ENCODE data around the gene FIBP.

FIBP gene

DNA sequence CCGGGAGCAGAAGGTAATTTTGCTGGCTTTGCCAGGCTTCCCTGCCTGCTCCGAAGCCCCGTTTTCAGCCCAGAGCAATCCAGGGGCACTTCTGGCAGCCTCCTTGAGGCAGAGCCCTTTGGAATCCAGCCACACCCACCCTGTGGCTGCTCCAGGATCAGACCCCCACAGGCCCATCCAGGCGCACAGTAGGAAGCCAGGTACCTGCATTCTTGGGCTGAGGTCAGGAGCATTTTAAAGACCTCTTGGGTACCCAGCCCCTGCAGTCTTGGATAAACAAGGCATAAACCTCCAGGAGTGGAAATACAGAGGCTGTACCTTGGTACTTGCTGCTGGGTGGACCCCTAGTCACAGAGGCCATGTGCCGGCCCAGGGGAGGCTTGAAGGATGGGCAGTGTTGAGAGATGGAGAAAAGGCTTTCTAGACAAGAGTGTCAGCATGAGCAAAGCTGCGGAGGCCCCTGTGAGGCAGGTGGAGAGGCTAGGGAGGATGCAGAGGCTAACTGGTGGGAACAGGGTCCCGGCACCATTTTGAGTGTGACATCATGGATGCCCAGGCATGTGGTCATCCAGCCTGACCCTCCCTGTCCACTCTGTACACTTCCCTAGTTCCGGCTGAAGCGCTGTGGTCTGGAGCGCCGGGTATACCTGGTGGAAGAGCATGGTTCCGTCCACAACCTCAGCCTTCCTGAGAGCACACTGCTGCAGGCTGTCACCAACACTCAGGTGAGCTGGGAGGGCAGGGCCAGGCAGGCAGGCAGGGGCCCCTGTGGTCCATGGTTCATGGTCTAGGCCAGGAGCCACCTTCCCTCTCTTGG, 24.2 kb downstream of the FIBP start:
- Histone ChIP-seq H3K4me3 (no peak overlapping the region), H3K27ac (no peak overlapping the region)

DNA sequence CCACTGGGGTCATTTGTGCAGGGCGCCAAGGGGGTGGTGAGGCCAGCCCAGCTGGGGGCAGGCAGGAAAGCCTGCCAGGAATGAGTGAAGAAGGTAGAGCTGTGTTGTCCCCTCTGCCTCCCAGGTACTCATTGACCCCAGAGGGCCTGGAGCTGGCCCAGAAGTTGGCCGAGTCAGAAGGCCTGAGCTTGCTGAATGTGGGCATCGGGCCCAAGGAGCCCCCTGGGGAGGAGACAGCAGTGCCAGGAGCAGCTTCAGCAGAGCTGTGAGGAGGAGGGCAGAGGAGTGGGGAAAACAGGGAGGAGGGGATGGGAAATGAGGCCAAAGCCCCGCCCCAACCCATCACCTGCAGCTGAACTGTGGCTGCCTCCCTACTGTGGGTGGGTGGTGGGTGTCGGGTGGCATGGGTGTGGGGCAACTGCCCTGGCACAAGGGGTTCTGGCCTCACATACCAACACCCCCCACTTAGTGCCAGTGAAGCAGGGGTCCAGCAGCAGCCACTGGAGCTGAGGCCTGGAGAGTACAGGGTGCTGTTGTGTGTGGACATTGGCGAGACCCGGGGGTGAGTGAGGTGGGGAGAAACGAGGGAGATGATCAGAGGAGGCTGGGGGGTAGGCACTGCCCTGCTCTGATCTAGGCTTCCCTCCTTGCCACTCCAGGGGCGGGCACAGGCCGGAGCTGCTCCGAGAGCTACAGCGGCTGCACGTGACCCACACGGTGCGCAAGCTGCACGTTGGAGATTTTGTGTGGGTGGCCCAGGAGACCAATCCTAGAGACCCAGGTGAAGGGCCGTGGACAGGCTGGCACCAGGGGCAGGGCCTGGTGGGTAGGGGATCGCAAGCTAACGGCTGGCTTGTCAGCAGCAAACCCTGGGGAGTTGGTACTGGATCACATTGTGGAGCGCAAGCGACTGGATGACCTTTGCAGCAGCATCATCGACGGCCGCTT, 25.1 kb downstream of the FIBP start:
- Histone ChIP-seq H3K27ac (peak overlapping the region in 2 of 21 experiments; percentile 3 to 41), H3K4me3 (no peak overlapping the region)

DNA sequence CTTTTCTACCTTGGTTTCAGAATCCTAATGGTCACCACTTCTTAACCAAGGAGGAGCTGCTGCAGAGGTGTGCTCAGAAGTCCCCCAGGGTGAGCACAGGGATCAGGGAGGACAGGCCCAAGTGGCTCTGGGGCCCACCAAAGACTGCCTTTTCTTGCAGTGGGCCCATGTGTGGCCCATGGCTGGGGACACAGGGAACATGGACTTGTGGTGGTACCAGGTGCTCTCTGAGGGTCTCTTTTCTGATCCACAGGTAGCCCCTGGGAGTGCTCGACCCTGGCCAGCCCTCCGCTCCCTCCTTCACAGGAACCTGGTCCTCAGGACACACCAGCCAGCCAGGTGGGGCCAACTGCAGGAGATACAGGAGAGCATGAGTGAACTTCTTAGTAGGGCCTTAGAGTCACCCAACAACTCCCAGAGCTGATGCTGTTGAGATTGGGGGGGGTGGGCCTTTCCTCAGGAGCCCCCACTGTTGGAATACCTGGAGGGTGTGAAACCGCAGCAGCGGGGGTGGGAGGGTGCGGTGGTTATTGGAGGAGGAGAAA, 26.0 kb downstream of the FIBP start:
- peak overlapping the region in 6 of 21 experiments; percentile 14 to 93 (median 28) for H3K27ac ChIP-seq
- no peak overlapping the region for H3K4me3 ChIP-seq

DNA sequence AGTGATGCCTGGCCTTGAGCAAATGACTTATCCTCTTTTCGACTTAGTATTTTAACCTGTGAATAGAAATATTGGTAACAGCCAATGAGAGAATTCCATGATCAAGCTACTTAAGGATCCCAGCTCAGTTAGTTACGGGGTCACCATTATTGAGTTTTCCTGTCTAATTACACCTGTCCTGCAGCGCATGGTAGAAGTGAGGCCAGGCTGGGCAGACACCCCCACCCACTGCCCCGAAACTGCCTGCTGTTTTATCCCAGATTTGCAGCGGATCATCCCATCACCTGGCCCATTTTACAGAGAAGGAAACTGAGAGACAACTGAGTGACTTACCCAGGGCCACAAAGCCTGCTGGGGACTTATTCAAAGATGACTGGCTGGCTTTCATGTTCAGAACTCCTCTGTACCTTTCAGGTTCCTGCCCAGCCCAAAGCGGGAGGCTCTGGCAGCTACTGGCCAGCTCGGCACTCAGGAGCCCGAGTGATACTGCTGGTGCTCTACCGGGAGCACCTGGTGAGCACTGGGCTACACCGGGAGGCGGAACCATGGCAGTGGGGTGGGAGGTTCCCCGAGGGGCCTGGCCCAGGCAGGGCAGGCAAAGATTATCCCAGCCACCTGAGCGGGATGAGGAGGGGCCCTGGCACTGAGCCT, 26.6 kb downstream of the FIBP start:
- peak overlapping the region in 17 of 21 experiments; percentile 14 to 99 (median 96) for H3K27ac ChIP-seq
- H3K4me3 ChIP-seq, result peak overlapping the region; percentile 80 to 100 (median 98)

DNA sequence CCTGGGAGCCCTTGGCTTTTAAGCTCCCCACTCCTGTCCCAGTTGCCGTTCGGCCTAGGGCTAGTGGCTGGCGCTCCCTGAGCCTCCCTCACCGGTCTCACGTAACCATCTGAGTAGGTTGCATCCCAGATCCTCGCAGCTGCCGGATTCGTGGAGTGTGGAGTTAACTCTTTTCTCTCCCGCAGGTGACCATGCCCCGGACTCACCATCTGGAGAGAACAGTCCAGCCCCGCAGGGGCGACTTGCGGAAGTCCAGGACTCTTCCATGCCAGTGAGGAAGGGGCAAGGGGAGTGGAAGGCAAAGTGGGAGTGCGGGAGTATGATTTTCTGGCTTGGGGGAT, 27.1 kb downstream of the FIBP start:
- Histone ChIP-seq H3K27ac (peak overlapping the region; percentile 77 to 99 (median 96)), H3K4me3 (peak overlapping the region; percentile 80 to 100 (median 98))

DNA sequence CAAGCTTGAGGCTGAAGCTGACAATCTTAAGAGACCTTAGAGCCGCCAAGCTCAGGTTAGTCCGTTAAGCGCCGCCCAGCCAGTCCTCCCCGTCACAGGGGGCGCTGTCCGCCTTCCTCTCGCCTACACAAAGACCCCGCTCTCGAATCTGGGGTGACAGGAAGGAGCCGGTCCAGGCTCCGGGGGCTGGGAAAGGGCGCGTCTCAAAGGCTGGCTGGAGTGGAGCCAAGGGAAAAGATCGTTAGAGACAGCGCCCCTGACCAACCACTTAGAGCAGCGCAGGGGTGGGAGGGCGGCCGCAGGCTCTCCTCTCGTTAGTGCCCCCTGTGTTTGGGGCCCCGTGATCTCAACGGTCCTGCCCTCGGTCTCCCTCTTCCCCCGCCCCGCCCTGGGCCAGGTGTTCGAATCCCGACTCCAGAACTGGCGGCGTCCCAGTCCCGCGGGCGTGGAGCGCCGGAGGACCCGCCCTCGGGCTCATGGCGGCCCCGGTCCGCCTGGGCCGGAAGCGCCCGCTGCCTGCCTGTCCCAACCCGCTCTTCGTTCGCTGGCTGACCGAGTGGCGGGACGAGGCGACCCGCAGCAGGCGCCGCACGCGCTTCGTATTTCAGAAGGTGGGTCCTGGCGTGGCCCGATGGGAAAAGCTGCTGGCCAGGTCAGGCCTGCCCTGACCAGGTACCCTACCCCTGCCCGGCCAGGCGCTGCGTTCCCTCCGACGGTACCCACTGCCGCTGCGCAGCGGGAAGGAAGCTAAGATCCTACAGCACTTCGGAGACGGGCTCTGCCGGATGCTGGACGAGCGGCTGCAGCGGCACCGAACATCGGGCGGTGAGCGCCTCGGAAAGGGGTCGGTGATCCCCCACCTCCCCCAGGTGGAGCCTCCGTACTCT, 27.8 kb downstream of the FIBP start, which contains the start of gene MUS81:
Gene MUS81 (plus strand): TSS at position 156 of the 887 bp plus-strand sequence. CDS start 321 bp downstream, at position 477.
- Histone ChIP-seq H3K27ac (peak within 1 kb of the TSS; percentile 77 to 99 (median 96)), H3K4me3 (peak within 1 kb of the TSS; percentile 80 to 100 (median 98))

DNA sequence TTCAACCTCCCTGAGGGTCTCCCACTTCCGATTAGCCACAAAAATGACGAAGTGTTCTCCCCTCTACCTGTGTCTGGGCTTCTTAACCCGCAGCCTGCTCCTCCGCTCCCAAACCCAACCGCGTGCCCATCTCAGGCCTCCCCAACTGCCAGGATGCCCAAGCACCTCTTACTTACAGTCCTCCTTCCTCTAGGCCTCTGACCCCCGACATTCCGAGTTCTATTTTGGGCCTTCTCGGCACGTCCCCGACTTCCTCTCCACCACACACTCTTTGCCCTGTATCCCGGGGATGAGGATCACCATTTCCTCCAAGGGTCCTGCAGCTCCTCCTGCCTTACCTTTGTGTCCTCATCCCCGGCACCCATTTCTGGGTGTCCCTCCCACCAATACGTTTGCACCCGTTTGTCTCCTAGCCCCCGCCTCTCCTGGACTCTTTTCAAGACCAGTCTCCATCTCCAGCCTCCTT, 28.4 kb downstream of the FIBP start:
- H3K4me3 ChIP-seq, result peak overlapping the region; percentile 80 to 100 (median 98)
- H3K27ac ChIP-seq, result peak overlapping the region in 20 of 21 experiments; percentile 77 to 99 (median 96)

DNA sequence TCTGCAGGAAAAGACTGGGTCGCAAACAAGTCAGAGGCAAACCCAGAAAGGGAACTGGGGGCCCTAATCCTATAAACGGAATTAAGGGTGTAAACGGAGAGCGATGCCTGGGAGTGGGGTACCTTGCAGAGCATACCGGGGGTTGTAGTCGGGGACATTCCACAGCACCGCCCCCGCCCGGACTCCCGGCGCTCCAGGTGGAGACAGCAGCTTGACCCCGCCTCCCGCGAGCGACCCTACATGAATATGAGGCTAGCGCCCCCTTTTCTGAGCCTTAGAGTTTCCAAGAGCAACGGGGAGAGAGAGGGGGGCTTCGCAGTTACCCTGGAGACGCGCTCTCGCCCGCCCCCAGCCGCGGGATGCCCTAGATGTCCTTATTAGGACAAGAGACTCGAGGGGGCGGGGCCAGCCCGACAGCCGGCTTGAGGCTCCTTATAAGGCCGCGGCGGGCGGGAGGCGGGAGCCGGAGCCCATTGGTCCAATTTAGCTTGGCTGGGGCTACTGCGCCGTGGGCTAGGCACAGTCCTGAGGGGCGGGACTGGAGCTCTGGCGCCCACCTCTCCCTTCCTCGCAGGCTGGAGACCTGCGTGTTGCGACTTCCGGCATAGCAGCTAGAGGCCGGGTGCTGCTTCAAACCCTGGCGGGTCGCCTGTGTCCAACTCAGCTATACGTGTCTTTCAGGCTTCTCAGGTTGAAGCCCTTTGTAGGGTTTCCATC, 29.0 kb downstream of the FIBP start:
- Histone ChIP-seq H3K27ac (peak overlapping the region; percentile 57 to 99 (median 96)), H3K4me3 (peak overlapping the region; percentile 80 to 100 (median 98))

DNA sequence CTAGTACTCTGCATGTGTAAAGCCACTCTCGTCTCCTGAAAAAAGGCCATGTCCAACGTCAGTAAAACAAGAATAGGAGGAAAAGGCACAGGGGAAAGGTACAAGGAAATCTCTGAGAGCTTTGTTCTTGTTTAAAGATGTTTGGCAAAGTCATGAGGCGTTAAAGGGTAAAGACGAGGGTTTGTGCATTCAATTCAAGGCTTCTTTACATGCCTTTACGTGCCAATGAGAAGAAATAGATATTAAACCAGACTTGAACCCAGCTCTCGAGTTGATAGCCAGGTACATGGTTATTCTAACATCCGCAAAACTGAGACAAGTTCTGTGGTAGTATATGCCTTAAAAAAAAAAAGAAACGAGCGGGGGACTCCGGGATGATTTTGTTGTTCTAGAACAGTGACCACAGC, 29.6 kb downstream of the FIBP start:
- Histone ChIP-seq H3K27ac (peak overlapping the region; percentile 57 to 99 (median 96)), H3K4me3 (peak overlapping the region; percentile 80 to 100 (median 98))

DNA sequence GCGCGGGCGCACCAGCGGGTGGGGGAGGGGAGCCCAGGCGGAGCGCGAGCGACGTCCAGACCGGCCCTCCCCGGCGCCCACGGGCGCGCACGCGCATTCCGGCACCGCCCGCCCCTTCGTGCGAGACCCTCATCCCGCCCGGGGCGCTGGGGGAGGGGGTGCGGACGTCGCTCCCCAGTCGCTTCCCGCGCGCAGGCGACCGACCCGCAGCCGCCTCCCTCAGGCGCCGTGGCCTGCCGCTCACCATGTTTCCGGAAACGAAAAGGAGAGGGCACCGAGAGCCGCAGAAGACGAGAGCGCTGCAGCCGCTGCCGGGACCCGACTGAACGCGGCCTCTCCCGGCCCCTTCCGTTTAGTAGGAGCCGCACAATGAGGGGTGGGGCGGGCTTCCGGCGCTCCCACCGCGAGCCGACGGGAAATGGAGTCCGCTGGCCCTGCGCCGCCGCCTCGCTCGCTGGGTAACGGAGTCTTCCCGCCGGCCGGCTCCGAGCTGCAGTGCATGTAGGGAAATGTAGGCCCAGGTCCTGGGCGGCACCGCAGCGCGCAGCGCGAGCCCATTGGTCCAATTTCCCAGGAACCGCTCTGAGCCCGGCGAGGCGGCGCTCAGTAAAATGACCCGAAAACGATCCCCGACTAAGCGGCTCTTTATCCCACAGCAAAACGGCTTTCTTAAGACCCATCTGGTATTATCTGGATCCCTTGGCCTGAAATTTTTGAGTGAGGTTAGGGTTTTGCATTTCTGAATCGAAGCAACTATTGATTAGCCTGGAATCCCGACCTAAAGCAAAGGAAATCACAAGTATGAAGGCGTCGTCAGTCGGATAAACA, 30.2 kb downstream of the FIBP start, which contains the start of gene CFL1:
Gene CFL1 (minus strand): TSS at position 328 of the 828 bp plus-strand sequence. CDS start 81 bp downstream, at position 247.
- Histone ChIP-seq H3K27ac (peak within 1 kb of the TSS; percentile 89 to 99 (median 96)), H3K4me3 (peak within 1 kb of the TSS; percentile 80 to 100 (median 98))

DNA sequence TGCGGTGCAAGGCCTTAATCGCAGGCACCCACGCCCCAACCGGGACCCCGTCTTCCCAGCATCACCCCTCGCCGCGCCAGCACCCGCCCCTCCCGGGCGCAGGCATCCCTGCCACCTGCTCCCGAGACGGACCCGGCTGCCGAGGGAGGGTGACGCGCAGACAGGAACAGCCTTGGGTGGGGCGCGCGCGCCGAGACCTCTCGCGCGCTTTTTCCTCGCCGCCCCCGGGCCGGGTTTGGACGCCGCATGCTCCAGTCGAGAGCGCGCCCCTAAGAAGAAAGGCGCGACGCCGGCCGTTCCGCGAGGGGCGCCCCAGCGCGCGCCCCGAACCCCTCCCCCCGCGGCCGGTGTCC, 30.8 kb downstream of the FIBP start:
- Histone ChIP-seq H3K27ac (peak overlapping the region; percentile 89 to 99 (median 96)), H3K4me3 (peak overlapping the region; percentile 80 to 100 (median 98))

DNA sequence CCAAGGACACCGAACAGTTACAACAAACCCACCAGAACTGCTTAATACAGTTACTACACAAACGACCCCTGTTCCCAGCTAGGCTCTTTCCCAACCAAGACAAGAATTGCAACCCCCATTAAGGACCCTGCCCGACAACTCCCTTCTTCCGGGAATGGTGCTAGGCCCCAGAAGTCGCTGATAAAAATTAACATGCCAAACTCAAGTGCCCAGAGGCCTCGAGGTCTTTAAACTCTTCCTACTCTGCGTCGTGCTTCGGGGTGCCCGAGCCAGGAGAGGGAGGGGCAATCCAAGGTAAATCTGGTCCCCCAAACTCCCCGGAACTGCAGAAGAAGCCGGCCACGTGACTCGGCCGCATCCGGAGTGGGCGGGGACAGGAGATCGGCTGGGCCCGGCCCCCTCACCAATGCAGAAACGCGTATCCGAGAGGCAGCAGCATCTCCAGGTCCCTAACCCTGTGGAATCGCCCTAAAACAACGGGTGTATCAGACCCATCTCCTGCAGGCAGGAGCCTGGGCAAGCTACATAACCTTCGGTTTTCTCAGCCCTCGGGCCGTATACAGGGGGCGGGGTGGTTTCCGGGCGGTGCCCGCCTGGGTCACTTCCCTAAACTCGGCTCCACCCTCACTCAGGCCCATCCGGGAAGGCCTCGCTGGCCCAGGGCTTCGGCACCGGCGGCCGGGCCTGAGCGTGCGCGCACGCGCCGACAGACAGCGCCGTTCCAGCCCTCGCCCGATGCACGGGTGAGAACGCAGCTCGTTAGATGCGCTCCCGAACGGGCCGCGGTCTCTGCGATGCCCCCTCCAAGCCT, 31.4 kb downstream of the FIBP start:
- Histone ChIP-seq H3K4me3 (peak overlapping the region; percentile 80 to 100 (median 98)), H3K27ac (peak overlapping the region; percentile 89 to 99 (median 96))

DNA sequence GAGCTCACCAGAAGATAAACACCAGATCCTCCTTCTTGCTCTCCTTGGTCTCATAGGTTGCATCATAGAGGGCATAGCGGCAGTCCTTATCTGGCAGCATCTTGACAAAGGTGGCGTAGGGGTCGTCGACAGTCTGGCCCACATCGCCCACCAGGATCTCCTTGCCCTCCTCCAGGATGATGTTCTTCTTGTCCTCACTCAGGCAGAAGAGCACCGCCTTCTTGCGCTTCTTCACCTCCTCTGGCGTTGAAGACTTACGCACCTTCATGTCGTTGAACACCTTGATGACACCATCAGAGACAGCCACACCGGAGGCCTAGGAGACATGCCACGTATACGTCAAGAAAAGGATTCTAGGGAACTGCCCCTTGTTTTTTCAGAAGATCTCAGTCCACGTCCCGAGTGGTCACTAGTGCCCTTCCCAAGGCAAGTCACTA, 32.3 kb downstream of the FIBP start:
- H3K27ac ChIP-seq, result peak overlapping the region in 3 of 21 experiments; percentile 94 to 97 (median 96)
- H3K4me3 ChIP-seq, result peak overlapping the region in 5 of 7 experiments; percentile 82 to 99 (median 98)

DNA sequence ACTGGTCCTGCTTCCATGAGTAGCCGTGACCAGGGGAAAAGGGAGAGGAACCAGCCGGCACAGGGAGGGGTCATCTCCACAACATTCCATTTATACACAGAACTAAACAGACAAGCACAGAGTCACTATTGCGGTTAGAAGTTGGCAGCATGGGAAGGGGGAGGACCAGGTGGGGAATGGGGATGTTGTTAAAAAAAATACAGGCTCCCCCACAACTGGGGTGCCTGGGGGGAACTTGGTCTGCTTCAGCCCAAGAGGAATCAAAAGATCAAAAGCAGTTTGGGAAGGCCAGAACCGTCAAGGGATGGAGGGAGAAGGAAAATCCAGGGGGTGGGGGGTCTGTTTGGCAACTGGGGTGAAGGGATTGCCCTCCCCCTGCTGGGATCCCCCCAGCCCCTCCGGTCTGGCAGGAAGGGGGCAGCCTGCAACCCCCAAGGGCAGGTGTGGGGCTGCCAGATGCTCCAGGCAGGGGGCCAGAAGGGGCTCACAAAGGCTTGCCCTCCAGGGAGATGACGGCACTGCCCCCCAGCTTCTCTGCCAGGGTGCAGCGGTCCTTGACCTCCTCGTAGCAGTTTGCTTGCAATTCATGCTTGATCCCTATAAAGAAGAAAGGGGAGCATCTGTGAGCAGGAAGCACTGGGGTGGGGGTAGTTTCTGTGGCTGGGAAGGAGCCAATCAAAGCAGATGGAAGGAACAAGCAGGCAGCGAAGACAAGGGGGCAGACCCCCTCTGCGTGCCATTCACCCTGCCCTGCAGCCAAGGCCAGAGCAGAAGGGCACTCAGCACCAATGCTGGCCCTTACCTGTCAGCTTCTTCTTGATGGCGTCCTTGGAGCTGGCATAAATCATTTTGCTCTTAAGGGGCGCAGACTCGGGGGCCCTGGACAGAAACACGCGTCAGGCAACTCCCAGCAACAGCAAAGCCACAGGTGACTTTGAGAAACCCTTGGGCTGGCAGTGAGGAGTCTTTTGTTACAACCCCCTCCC, 33.1 kb downstream of the FIBP start:
- Histone ChIP-seq H3K4me3 (no peak overlapping the region), H3K27ac (no peak overlapping the region)

DNA sequence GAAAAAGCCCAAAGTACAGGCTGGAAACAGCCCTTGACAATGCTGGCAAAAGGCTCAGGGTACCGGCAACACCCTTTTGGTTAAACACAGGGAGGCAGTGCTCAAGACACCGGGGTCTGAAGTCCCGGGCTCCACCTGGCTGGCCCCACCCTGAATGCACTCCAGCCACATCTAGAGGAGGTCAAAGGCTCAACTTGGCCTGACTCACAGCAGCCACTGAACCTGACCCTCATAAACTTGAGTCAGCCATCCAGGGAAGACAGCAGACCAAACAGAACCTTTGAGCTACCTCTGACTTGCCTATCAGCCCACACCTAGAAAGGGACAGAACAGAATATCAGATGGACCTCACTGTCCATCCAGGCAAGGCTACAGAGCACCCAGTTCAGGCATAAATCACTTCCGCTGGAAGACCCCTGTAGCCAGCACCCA, 34.1 kb downstream of the FIBP start:
- no peak overlapping the region for H3K27ac ChIP-seq
- H3K4me3 ChIP-seq, result no peak overlapping the region

All from skin epidermis (tissue), 12 donors.